IMR-90 (cell line): ENCODE measurements around the gene APOE. TPM values are rescaled to one million over a fixed set of nuclear protein-coding genes. Genes with fewer than 3 reads are reported as not detected.

Experiments used
- ATAC-seq: fragments of 200-7000 bp; cut with Tn5 transposase; 2 replicates; pipeline ENCODE4 v1.9.1; 2020; ENCODE audit warnings: low read depth, mild to moderate bottlenecking, moderate library complexity
- BruUV-seq: library from RNA; stranded (reverse); fragments of 400-500 nt; replicated peaks from 2 replicates; lab custom pipeline; 2021; lab: Mats Ljungman, UMichigan
- CTCF ChIA-PET: fragments of 300-600 bp; formaldehyde crosslinking; extraction: SDS; loops from one replicate; lab custom pipeline; 2021; ENCODE audit warnings: antibody characterized with exemption; lab: Yijun Ruan, JAX
- POLR2A ChIA-PET: fragments of 300-600 bp; sonication (Branson Sonifier 250); formaldehyde crosslinking; loops from one replicate; lab custom pipeline; 2022; ENCODE audit warnings: antibody characterized with exemption; ENCODE audit not compliant: unreplicated experiment; lab: Charles Lee
- DNase-seq: peaks from one replicate; pipeline ENCODE4 v3.0.0; 2013
- H2AFZ ChIP-seq: replicated peaks from 2 replicates; pipeline ENCODE3; 2013; ENCODE audit warnings: low read length, mild to moderate bottlenecking; ENCODE audit not compliant: poor library complexity
- H2AK5ac ChIP-seq: 2 replicates; pipeline ENCODE4 v1.6.1; 2013; ENCODE audit warnings: low read depth, low read length, inconsistent platforms
- H2AK9ac ChIP-seq: replicated peaks from 2 replicates; pipeline ENCODE3; 2013; ENCODE audit warnings: mild to moderate bottlenecking, low read depth, low read length, moderate library complexity; ENCODE audit not compliant: poor library complexity
- H2BK120ac ChIP-seq: 2 replicates; pipeline ENCODE4 v1.6.1; 2013; ENCODE audit warnings: low read depth, low read length, inconsistent platforms
- H2BK15ac ChIP-seq: 3 replicates; pipeline ENCODE4 v1.6.1; 2013; ENCODE audit warnings: low read depth, low read length, inconsistent platforms
- H2BK20ac ChIP-seq: 2 replicates; pipeline ENCODE4 v1.6.1; 2013; ENCODE audit warnings: low read depth, mild to moderate bottlenecking, inconsistent platforms, low read length, moderate library complexity
- H2BK5ac ChIP-seq: 2 replicates; pipeline ENCODE4 v1.6.1; 2013; ENCODE audit warnings: mild to moderate bottlenecking, low read depth, low read length, inconsistent platforms; ENCODE audit not compliant: poor library complexity, severe bottlenecking
- H3K14ac ChIP-seq: replicated peaks from 2 replicates; pipeline ENCODE4 v1.6.1; 2013; ENCODE audit warnings: low read depth, low read length, inconsistent platforms
- H3K18ac ChIP-seq: 2 replicates; pipeline ENCODE4 v1.6.1; 2013; ENCODE audit warnings: low read depth, low read length, control low read depth
- H3K23ac ChIP-seq: 2 replicates; pipeline ENCODE4 v1.6.1; 2013; ENCODE audit warnings: low read depth, low read length, inconsistent platforms
- H3K27ac ChIP-seq: 2 replicates; pipeline ENCODE4 v1.5.1; 2013; ENCODE audit warnings: mild to moderate bottlenecking, control low read depth, low read length; ENCODE audit not compliant: insufficient read depth
- H3K27me3 ChIP-seq: 2 replicates; pipeline ENCODE4 v1.6.1; 2013; ENCODE audit warnings: low read length; ENCODE audit not compliant: control insufficient read depth, insufficient read depth
- H3K36me3 ChIP-seq: 2 replicates; pipeline ENCODE4 v1.6.1; 2013; ENCODE audit warnings: low read length, mixed read lengths; ENCODE audit not compliant: control insufficient read depth, insufficient read depth
- H3K4ac ChIP-seq: 2 replicates; pipeline ENCODE4 v1.6.1; 2013; ENCODE audit warnings: low read depth, low read length, inconsistent platforms
- H3K4me1 ChIP-seq: 2 replicates; pipeline ENCODE4 v1.6.1; 2013; ENCODE audit warnings: low read length, mixed read lengths; ENCODE audit not compliant: control insufficient read depth, insufficient read depth
- H3K4me2 ChIP-seq: 2 replicates; pipeline ENCODE4 v1.6.1; 2013; ENCODE audit warnings: low read depth, mild to moderate bottlenecking, control low read depth, low read length, moderate library complexity
- H3K4me3 ChIP-seq: 2 replicates; pipeline ENCODE4 v1.5.1; 2013; ENCODE audit warnings: low read depth, mild to moderate bottlenecking, control low read depth, low read length, moderate library complexity; ENCODE audit not compliant: insufficient read depth
- H3K56ac ChIP-seq: 2 replicates; pipeline ENCODE4 v1.6.1; 2013; ENCODE audit warnings: low read length, inconsistent platforms; ENCODE audit not compliant: insufficient read depth; ENCODE audit errors: extremely low read depth
- H3K79me1 ChIP-seq, 2 experiments: 2 replicates each; pipeline ENCODE4 v1.6.1; 2013; ENCODE audit warnings: low read length in 2 of 2, inconsistent platforms in 1 of 2, low read depth in 1 of 2
- H3K9ac ChIP-seq: 2 replicates; pipeline ENCODE4 v1.6.1; 2013; ENCODE audit warnings: low read depth, low read length, control low read depth
- H3K9me1 ChIP-seq: 2 replicates; pipeline ENCODE4 v1.6.1; 2013; ENCODE audit warnings: low read length, inconsistent platforms; ENCODE audit not compliant: insufficient read depth
- H3K9me3 ChIP-seq: 2 replicates; pipeline ENCODE4 v1.6.1; 2013; ENCODE audit warnings: low read length; ENCODE audit not compliant: control insufficient read depth, insufficient read depth
- H4K20me1 ChIP-seq: 2 replicates; pipeline ENCODE4 v1.6.1; 2013; ENCODE audit warnings: low read length, inconsistent platforms; ENCODE audit not compliant: insufficient read depth
- H4K5ac ChIP-seq: 2 replicates; pipeline ENCODE4 v1.6.1; 2013; ENCODE audit warnings: mild to moderate bottlenecking, low read depth, low read length, control low read depth
- H4K8ac ChIP-seq, 2 experiments: 2 replicates each; pipeline ENCODE4 v1.6.1; 2013; ENCODE audit warnings: low read depth in 2 of 2, low read length in 2 of 2, control low read depth in 1 of 2, inconsistent platforms in 1 of 2
- H4K91ac ChIP-seq: 2 replicates; pipeline ENCODE4 v1.6.1; 2013; ENCODE audit warnings: low read depth, low read length, inconsistent platforms; ENCODE audit not compliant: insufficient read depth
- BHLHE40 ChIP-seq: fragments of 150-350 bp; IDR thresholded peaks from 2 replicates; pipeline ENCODE4 v1.6.1; 2016; ENCODE audit warnings: mild to moderate bottlenecking, low read depth, low read length
- CEBPB ChIP-seq: IDR thresholded peaks from 2 replicates; pipeline ENCODE4 v1.6.1; 2012; ENCODE audit warnings: low read depth, low read length, improper control_type of control experiment
- CHD1 ChIP-seq: IDR thresholded peaks from 2 replicates; pipeline ENCODE4 v1.6.1; 2012; ENCODE audit warnings: low read depth, low read length, improper control_type of control experiment
- CTCF ChIP-seq: conservative IDR thresholded peaks from 2 replicates; pipeline ENCODE4 v1.5.1; 2012; ENCODE audit warnings: mild to moderate bottlenecking, low read depth, low read length, improper control_type of control experiment
- ELK1 ChIP-seq: fragments of 150-350 bp; IDR thresholded peaks from 2 replicates; pipeline ENCODE4 v1.6.1; 2016; ENCODE audit warnings: low read depth, mild to moderate bottlenecking, low read length, moderate library complexity, borderline replicate concordance
- FOS ChIP-seq: fragments of 150-350 bp; IDR thresholded peaks from 2 replicates; pipeline ENCODE4 v1.6.1; 2016; ENCODE audit warnings: low read depth, low read length
- MAFK ChIP-seq: IDR thresholded peaks from 2 replicates; pipeline ENCODE4 v1.6.1; 2012; ENCODE audit warnings: low read depth, low read length, improper control_type of control experiment
- MAZ ChIP-seq: IDR thresholded peaks from 2 replicates; pipeline ENCODE4 v1.6.1; 2012; ENCODE audit warnings: low read depth, mild to moderate bottlenecking, low read length, improper control_type of control experiment, moderate library complexity, borderline replicate concordance
- MXI1 ChIP-seq: IDR thresholded peaks from 2 replicates; pipeline ENCODE4 v1.6.1; 2012; ENCODE audit warnings: low read depth, mild to moderate bottlenecking, low read length, moderate library complexity, borderline replicate concordance
- NFE2L2 ChIP-seq: fragments of 150-350 bp; IDR thresholded peaks from 2 replicates; pipeline ENCODE4 v1.6.1; 2016; ENCODE audit warnings: low read depth, mild to moderate bottlenecking, low read length
- POLR2A ChIP-seq: IDR thresholded peaks from 2 replicates; pipeline ENCODE4 v1.6.1; 2012; ENCODE audit warnings: mild to moderate bottlenecking, low read depth, low read length
- RAD21 ChIP-seq: IDR thresholded peaks from 2 replicates; pipeline ENCODE4 v1.6.1; 2012; ENCODE audit warnings: low read length, improper control_type of control experiment
- RCOR1 ChIP-seq: IDR thresholded peaks from 2 replicates; pipeline ENCODE4 v1.6.1; 2012; ENCODE audit warnings: mild to moderate bottlenecking, low read length, improper control_type of control experiment; ENCODE audit not compliant: insufficient replicate concordance
- RFX5 ChIP-seq: IDR thresholded peaks from 2 replicates; pipeline ENCODE4 v1.8.0; 2012; ENCODE audit warnings: low read depth, mild to moderate bottlenecking, low read length, moderate library complexity
- WGBS, 2 experiments: methylation state at CpG; one replicate each; pipeline versions ENCODE4 v1.1.5 to v1.1.7; 2013; ENCODE audit warnings: missing lambda C conversion rate in 2 of 2; ENCODE audit not compliant: insufficient read length in 1 of 2; ENCODE audit errors: extremely low coverage in 2 of 2; 5-methylcytosine and 5-hydroxymethylcytosine counted together
- dilution Hi-C: fragments of 300-500 bp; cut with HindIII; formaldehyde crosslinking; loops from one replicate; pipeline ENCODE4 v1.14.3; 2018; ENCODE audit warnings: low sequenced_read_pairs; ENCODE audit not compliant: unreplicated experiment
- in situ Hi-C: fragments of 300-500 bp; cut with MboI; formaldehyde crosslinking; loops from 3 replicates; pipeline ENCODE4 v1.14.3; 2019; ENCODE audit warnings: low sequenced_read_pairs, inconsistent platforms, mixed read lengths
- intact Hi-C: fragments of 100-400 bp; cut with micrococcal nuclease; formaldehyde crosslinking; loops from 2 replicates; pipeline ENCODE4 v1.10.0; 2022
- polyA plus RNA-seq, 3 experiments: library from polyadenylated mRNA; depleted of rRNA; stranded (reverse); fragments of >200 nt; gene quantifications; 2 replicates each; pipeline ENCODE4 v1.2.3, GENCODE V29; 2012; ENCODE audit warnings: low replicate concordance in 1 of 3
- total RNA-seq: library from RNA; depleted of rRNA; stranded (reverse); fragments of >200 nt; gene quantifications from 2 replicates; pipeline ENCODE4 v1.2.3, GENCODE V29; 2012

The APOE gene
- total and polyA plus RNA-seq, 2 of the 4 experiments (the other 2 are of a cell fraction), result 0.18 to 2.0 TPM

GRCh38 chr19:44954649-44955504 is 49.3 kb downstream of the APOE start, which contains the start of gene CLPTM1:
TSS of gene CLPTM1 (plus strand) at chr19:44955380. CDS start at chr19:44955396, 16 bp downstream.
- Histone ChIP-seq H3K27ac (peak within 1 kb of the TSS; percentile 95), H4K20me1 (peaks cover 44% of the 10 kb centered on the region), H2AK5ac (peak within 1 kb of the TSS; percentile 87), H3K56ac (peak within 1 kb of the TSS; percentile 100), H3K4me1 (peaks cover 7% of the 10 kb centered on the region), H3K9me3 (no peaks in the 10 kb centered on the region), H3K79me1 (peaks cover 2 to 58% of the 10 kb centered on the region in 2 experiments; a peak in 3 of 4 replicates), H3K23ac (peak within 1 kb of the TSS; percentile 100), H2AK9ac (peak within 1 kb of the TSS; percentile 96), H3K4me3 (peak within 1 kb of the TSS; percentile 84), H3K9ac (peak within 1 kb of the TSS; percentile 99), H2BK5ac (peak within 1 kb of the TSS; percentile 99), H2BK20ac (peak within 1 kb of the TSS; percentile 74; the same call in 1 of the 2 replicates), H4K8ac (peak within 1 kb of the TSS; percentile 72 to 100), H2AFZ (peak within 1 kb of the TSS; percentile 100), H3K4me2 (peak within 1 kb of the TSS; percentile 96), H3K9me1 (peaks cover 11% of the 10 kb centered on the region; the same call in 1 of the 2 replicates), H4K5ac (peak within 1 kb of the TSS; percentile 98), H4K91ac (peak within 1 kb of the TSS; percentile 99), H2BK15ac (peak within 1 kb of the TSS; percentile 98), H3K4ac (peak within 1 kb of the TSS; percentile 99), H3K18ac (peak within 1 kb of the TSS; percentile 98), H3K36me3 (peaks cover 5% of the 10 kb centered on the region), H3K14ac (peak within 1 kb of the TSS; percentile 100), H2BK120ac (peak within 1 kb of the TSS; percentile 97), H3K27me3 (no peaks in the 10 kb centered on the region)
- ATAC-seq (peak; percentile 95), DNase-seq (peak; percentile 97)
- intact Hi-C loops (loop anchor here (10.0 kb wide), 1 partner anchor 380 kb away; no protein-coding TSS in a partner anchor), dilution Hi-C loops (no loop called here), in situ Hi-C loops (loop anchor here (5.0 to 10.0 kb wide), 2 partner anchors 43 to 270 kb away; partner anchors contain the start of gene APOC1)
- 0% methylated on average over 44 of the region's 65 CpGs; no CpG with 5 or more reads in 1 of the 2 experiments for WGBS, 2 experiments
- BruUV-seq, result TSS peak; percentile 96
- ChIA-PET CTCF (interaction anchor here (1.2 kb wide), 1 partner anchor 50 kb away, joined by 3 read pairs; no protein-coding TSS in a partner anchor), POLR2A (no interaction called here)
- TF ChIP-seq MAFK (no peak), FOS (no peak), RAD21 (no peak), ELK1 (0 out of 2 replicates have a peak, but pooled peaks have one; percentile 73), NFE2L2 (no peak), POLR2A (peak; percentile 80), MAZ (peak; percentile 56), CTCF (no peak), BHLHE40 (no peak), MXI1 (no peak; the same call in 1 of the 2 replicates), CEBPB (peak; percentile 71), RFX5 (no peak), CHD1 (no peak), RCOR1 (peak; percentile 28)
